GM19397 (cell line): ENCODE measurements around the gene TRIM69.
"Not testable (repeated sequence)": the region's sequence is repeated elsewhere in the genome, so short reads cannot be mapped to it uniquely, and the experiment has no call there.

Experiments
- ATAC-seq: cut with Tn5 transposase; IDR thresholded peaks from one replicate; pipeline ENCODE4 v1.9.1; 2021; ENCODE audit warnings: mild to moderate bottlenecking, moderate library complexity; ENCODE audit not compliant: unreplicated experiment

TRIM69 gene

GRCh38 chr15:44736181-44736765, at the start of gene TRIM69:
TSS of gene TRIM69 (plus strand) at chr15:44736528. CDS start at chr15:44736705, 177 bp downstream.
- no peak for ATAC-seq

GRCh38 chr15:44689318-44689717, 47.0 kb upstream of the TRIM69 start:
- ATAC-seq, result not testable (repeated sequence)

- ATAC-seq, result not testable (repeated sequence)
Measured at GRCh38 chr15:44690245-44690644, 46.1 kb upstream of the TRIM69 start.

GRCh38 chr15:44692659-44693058, 43.7 kb upstream of the TRIM69 start:
- ATAC-seq, result no peak

GRCh38 chr15:44694416-44694815, 41.9 kb upstream of the TRIM69 start:
- ATAC-seq, result no peak

GRCh38 chr15:44695294-44695693, 41.0 kb upstream of the TRIM69 start:
- ATAC-seq, result no peak

- ATAC-seq, result no peak
Measured at GRCh38 chr15:44697014-44697413, 39.3 kb upstream of the TRIM69 start.

GRCh38 chr15:44698641-44699040, 37.7 kb upstream of the TRIM69 start:
- ATAC-seq, result no peak

- not testable (repeated sequence) for ATAC-seq
Measured at GRCh38 chr15:44700676-44701075, 35.7 kb upstream of the TRIM69 start.

GRCh38 chr15:44705986-44706385, 30.3 kb upstream of the TRIM69 start:
- ATAC-seq, result no peak

- no peak for ATAC-seq
Measured at GRCh38 chr15:44706401-44706800, 29.9 kb upstream of the TRIM69 start.

GRCh38 chr15:44706946-44707636, 29.2 kb upstream of the TRIM69 start:
- no peak for ATAC-seq

- no peak for ATAC-seq
Measured at GRCh38 chr15:44710236-44711095, 25.9 kb upstream of the TRIM69 start.

- peak; percentile 80 for ATAC-seq
Measured at GRCh38 chr15:44711096-44711742, 25.1 kb upstream of the TRIM69 start, which contains the start of the genes B2M and PATL2. TSS of gene B2M (plus strand) at chr15:44711517. CDS start at chr15:44711547, 30 bp downstream. TSS of gene PATL2 (minus strand) at chr15:44711323. CDS start at chr15:44676490, 34,833 bp downstream.

GRCh38 chr15:44711743-44712345, 24.5 kb upstream of the TRIM69 start:
- ATAC-seq, result peak; percentile 21

GRCh38 chr15:44712346-44713005, 23.9 kb upstream of the TRIM69 start:
- no peak for ATAC-seq

- ATAC-seq, result no peak
Measured at GRCh38 chr15:44713006-44713966, 23.0 kb upstream of the TRIM69 start.

- no peak for ATAC-seq
Measured at GRCh38 chr15:44715142-44715796, 21.1 kb upstream of the TRIM69 start.
